HEK293 (cell line): ENCODE measurements around the gene FIG4.

Experiments
- AEBP2 ChIP-seq: fragments of 450-650 bp; formaldehyde crosslinking; IDR thresholded peaks from 2 replicates; pipeline ENCODE4 v1.5.1; 2016; ENCODE audit warnings: missing biosample characterization, missing genetic modification characterization, borderline replicate concordance
- KLF1 ChIP-seq: fragments of 450-650 bp; formaldehyde crosslinking; IDR thresholded peaks from 2 replicates; pipeline ENCODE4 v1.5.1; 2016; ENCODE audit warnings: missing biosample characterization, missing genetic modification characterization
- KLF8 ChIP-seq: fragments of 450-650 bp; formaldehyde crosslinking; IDR thresholded peaks from 2 replicates; pipeline ENCODE4 v1.5.1; 2016; ENCODE audit warnings: missing biosample characterization, missing genetic modification characterization
- PRDM2 ChIP-seq: fragments of 450-650 bp; formaldehyde crosslinking; IDR thresholded peaks from 2 replicates; pipeline ENCODE4 v1.5.1; 2016; ENCODE audit warnings: missing biosample characterization, missing genetic modification characterization, borderline replicate concordance
- PRDM4 ChIP-seq: fragments of 450-650 bp; formaldehyde crosslinking; IDR thresholded peaks from 2 replicates; pipeline ENCODE4 v1.5.1; 2017; ENCODE audit warnings: missing biosample characterization, missing genetic modification characterization
- SCRT1 ChIP-seq: fragments of 450-650 bp; formaldehyde crosslinking; IDR thresholded peaks from 2 replicates; pipeline ENCODE4 v1.5.1; 2016; ENCODE audit warnings: missing biosample characterization, missing genetic modification characterization, borderline replicate concordance
- SCRT2 ChIP-seq: fragments of 450-650 bp; formaldehyde crosslinking; IDR thresholded peaks from 2 replicates; pipeline ENCODE4 v1.5.1; 2016; ENCODE audit warnings: missing biosample characterization, missing genetic modification characterization
- ZFHX2 ChIP-seq: fragments of 450-650 bp; formaldehyde crosslinking; conservative IDR thresholded peaks from 2 replicates; pipeline ENCODE4 v1.5.1; 2016; ENCODE audit warnings: missing biosample characterization, missing genetic modification characterization
- ZNF146 ChIP-seq: fragments of 450-650 bp; formaldehyde crosslinking; IDR thresholded peaks from 2 replicates; pipeline ENCODE4 v1.5.1; 2016; ENCODE audit warnings: missing biosample characterization, missing genetic modification characterization
- ZNF157 ChIP-seq: fragments of 450-650 bp; formaldehyde crosslinking; IDR thresholded peaks from 2 replicates; pipeline ENCODE4 v1.5.1; 2016; ENCODE audit warnings: missing biosample characterization, missing genetic modification characterization
- ZNF24 ChIP-seq: fragments of 450-650 bp; formaldehyde crosslinking; IDR thresholded peaks from 2 replicates; pipeline ENCODE4 v1.5.1; 2016; ENCODE audit warnings: missing biosample characterization, missing genetic modification characterization
- ZNF274 ChIP-seq, 2 experiments: fragments of 200-500 bp in 1 of 2; fragments of 450-650 bp in 1 of 2; sonication (Bioruptor generic) in 1 of 2; formaldehyde crosslinking in 1 of 2; IDR thresholded peaks; 2 replicates each; pipeline versions ENCODE4 v1.5.1 to v1.6.1; 2014 to 2016; ENCODE audit warnings: borderline replicate concordance in 1 of 2, inconsistent platforms in 1 of 2, low read length in 1 of 2, missing biosample characterization in 1 of 2, missing genetic modification characterization in 1 of 2
- ZNF518A ChIP-seq: fragments of 450-650 bp; formaldehyde crosslinking; conservative IDR thresholded peaks from 2 replicates; pipeline ENCODE4 v1.5.1; 2016; ENCODE audit warnings: low read depth, missing biosample characterization, missing genetic modification characterization
- ZNF558 ChIP-seq: fragments of 450-650 bp; formaldehyde crosslinking; IDR thresholded peaks from 2 replicates; pipeline ENCODE4 v1.5.1; 2016; ENCODE audit warnings: missing biosample characterization, missing genetic modification characterization
- ZNF654 ChIP-seq: fragments of 450-650 bp; formaldehyde crosslinking; IDR thresholded peaks from 2 replicates; pipeline ENCODE4 v1.5.1; 2016; ENCODE audit warnings: low read depth, missing biosample characterization, missing genetic modification characterization
- ZNF843 ChIP-seq: fragments of 450-650 bp; formaldehyde crosslinking; IDR thresholded peaks from 2 replicates; pipeline ENCODE4 v1.5.1; 2016; ENCODE audit warnings: missing biosample characterization, missing genetic modification characterization
- TF ChIP-seq, protein P1 (sequence below): fragments of 450-650 bp; formaldehyde crosslinking; IDR thresholded peaks from 2 replicates; pipeline ENCODE4 v1.5.1; 2016; ENCODE audit warnings: missing biosample characterization, missing genetic modification characterization

The FIG4 gene

DNA sequence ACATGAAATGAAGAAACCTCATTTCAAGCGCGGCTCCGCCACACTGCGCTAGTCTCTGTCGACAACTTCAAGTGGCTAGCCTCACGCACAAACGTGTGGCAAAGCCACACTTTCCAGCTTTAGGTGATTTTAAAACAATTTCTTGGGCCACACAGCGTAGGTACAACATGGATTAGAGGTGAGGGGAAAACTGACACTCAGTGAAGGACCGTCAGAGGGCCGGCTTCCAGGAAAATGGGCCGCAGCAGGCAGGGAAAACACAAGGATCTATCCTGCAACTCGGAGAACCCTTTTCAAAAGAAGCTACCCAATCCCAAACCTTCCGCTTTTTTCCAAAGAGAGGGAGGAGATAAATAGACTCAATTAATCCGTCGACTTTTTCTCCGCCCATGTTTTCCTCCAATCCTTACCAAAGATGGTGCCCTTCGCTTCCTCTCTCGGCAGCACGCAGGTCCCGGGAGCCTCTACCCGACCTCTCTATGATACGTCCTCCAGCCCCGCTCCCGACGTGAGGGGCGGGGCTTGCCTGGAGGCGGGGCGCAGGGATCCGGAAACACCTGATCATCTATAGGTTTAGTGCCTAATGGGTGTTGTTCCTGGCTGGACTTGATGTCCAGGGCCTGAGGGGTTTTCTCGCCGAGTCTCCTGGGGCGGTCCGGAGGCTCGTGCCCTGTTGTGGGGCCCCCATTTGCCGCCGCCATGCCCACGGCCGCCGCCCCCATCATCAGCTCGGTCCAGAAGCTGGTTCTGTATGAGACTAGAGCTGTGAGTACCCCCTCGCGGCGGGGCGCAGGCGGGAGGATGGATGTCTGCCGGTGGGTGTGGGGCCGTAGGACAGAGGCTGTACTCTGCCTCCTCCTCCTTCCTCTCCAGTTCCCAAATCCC lies at the start of gene FIG4, which contains the start of gene AK9 (continued):
- TF ChIP-seq AEBP2 (tag by site-specific recombination) (no peak), SCRT1 (no peak), ZNF146 (no peak), KLF8 (tag by site-specific recombination) (peak; percentile 39; the same call in 1 of the 2 replicates), ZNF654 (tag by site-specific recombination) (no peak), ZNF843 (no peak), ZNF518A (tag by site-specific recombination) (no peak; the same call in 1 of the 2 replicates), ZNF558 (tag by site-specific recombination) (no peak), ZNF157 (tag by site-specific recombination) (no peak), ZNF24 (tag by site-specific recombination) (0 out of 2 replicates have a peak, but pooled peaks have one; percentile 17), ZNF274 (IDR thresholded peaks at IDR 0.05; ENCODE audit: low read length) (no peak), ZNF274 (tag by site-specific recombination; IDR thresholded peaks at IDR 0.05; ENCODE audit: borderline replicate concordance) (no peak), SCRT2 (tag by site-specific recombination) (peak; percentile 62), PRDM2 (tag by site-specific recombination) (no peak), PRDM4 (tag by site-specific recombination) (no peak), KLF1 (tag by site-specific recombination) (peak; percentile 29; the same call in 1 of the 2 replicates), ZFHX2 (tag by site-specific recombination) (peak; percentile 81)
- TF ChIP-seq, protein P1, sequence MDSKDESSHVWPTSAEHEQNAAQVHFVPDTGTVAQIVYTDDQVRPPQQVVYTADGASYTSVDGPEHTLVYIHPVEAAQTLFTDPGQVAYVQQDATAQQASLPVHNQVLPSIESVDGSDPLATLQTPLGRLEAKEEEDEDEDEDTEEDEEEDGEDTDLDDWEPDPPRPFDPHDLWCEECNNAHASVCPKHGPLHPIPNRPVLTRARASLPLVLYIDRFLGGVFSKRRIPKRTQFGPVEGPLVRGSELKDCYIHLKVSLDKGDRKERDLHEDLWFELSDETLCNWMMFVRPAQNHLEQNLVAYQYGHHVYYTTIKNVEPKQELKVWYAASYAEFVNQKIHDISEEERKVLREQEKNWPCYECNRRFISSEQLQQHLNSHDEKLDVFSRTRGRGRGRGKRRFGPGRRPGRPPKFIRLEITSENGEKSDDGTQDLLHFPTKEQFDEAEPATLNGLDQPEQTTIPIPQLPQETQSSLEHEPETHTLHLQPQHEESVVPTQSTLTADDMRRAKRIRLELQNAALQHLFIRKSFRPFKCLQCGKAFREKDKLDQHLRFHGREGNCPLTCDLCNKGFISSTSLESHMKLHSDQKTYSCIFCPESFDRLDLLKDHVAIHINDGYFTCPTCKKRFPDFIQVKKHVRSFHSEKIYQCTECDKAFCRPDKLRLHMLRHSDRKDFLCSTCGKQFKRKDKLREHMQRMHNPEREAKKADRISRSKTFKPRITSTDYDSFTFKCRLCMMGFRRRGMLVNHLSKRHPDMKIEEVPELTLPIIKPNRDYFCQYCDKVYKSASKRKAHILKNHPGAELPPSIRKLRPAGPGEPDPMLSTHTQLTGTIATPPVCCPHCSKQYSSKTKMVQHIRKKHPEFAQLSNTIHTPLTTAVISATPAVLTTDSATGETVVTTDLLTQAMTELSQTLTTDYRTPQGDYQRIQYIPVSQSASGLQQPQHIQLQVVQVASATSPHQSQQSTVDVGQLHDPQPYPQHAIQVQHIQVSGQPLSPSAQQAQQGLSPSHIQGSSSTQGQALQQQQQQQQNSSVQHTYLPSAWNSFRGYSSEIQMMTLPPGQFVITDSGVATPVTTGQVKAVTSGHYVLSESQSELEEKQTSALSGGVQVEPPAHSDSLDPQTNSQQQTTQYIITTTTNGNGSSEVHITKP: peak; percentile 55
